Activated T-cell treated with anti-CD3 and anti-CD28 coated beads, Interleukin-2, amount 50 U/mL, for 48 hours (primary cell): Measurements from ENCODE around the gene TRAF1.
A peak's percentile ranks its signal among the peaks of the same experiment; 100 is the strongest.

ENCODE experiments used
- DNase-seq, 2 experiments: peaks; one replicate each; pipeline ENCODE4 v3.0.0-alpha.2; 2020

The TRAF1 gene

GRCh38 chr9:120904061-120904977, 22.3 kb downstream of the TRAF1 start:
- DNase-seq: peak in 1 of 2 experiments; percentile 41

- no peak for DNase-seq
These were observed 23.7 kb downstream of the TRAF1 start for GRCh38 chr9:120902569-120903535.

DNA sequence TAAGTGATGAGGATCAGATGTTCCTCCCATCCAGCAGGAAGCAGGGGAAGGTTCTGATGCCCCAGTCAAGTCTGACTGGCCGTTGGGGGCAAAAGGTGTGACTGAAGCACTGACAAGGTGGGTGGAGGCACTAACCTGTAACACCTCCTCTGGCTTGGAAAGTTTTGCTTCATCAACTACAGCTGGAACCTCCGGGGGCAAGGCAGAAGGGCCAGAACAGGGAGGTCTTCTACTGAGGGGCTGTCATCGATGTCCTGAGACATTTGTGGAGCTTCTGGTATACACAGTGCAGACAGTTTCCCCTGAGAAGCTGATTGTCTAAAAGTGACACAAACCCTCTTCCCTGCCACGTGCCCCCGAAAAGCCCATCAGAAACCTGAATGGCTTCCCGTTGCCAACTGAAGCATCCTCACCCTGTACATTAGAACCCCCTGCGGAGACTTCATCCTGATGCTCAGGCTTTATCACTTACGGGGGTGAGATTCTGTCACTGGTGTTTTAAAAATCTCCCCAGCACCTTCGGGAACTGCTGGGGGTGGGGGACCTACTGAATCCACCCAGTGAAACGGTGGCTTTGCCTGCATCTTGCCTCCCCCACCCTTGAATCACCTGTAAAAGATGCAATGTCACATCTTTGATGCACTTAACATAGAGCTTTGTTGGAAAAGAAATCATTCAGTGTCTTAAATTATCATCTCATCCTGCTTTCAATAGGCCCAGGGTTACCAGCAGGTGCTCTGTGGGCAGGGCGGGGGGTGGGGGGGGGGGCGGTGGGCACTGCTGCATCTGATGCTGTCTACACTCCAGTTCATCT, 24.6 kb downstream of the TRAF1 start:
- DNase-seq: peak in 1 of 2 experiments; percentile 42

DNA sequence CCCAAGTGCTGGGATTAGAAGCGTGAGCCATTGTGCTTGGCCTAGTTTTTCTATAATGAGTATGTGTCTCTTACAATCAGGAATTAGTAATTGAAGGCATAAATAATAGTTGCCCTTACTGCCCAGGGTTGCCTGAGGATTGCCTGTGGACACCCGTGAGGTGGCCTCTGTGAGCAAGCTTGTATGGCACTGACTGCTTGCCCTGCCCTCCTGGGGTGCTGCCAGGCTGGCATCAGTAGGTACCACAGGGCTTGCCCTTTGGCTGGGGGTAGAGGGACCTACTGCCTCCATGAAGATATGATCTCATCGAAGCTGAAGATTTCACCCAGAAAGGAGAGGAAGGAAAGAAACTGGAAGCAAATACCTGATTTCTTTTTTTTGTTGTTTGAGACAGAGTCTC, 25.8 kb downstream of the TRAF1 start:
- DNase-seq: no peak

DNA sequence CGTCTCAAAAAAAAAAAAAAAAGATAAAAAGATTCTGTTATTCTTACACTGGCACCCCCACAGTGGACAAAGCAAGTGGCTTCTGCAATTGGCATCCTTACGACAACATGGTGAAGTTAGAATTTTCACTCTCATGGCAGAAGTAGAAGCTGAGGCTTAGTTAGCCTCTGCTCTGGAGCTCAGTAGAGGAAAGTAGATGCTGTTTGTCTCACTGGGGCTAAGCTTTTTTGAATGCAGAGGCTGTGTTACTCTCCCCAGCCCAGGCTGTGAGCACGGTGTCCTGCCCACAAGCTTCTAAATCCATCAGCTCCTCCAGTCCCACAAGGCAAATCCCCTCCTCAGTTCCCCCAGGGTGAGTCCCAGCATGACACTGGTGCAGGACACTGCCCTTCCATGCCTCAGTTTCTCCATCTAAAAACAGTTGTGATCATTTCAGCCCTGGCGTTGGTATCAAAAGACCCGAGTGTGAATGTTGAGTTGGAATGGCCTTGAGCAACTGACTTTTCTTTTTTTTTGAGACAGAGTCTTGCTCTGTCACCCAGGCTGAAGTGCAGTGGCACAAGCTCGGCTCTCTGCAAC, 27.0 kb downstream of the TRAF1 start:
- DNase-seq: peak; percentile 34 to 38

- no peak for DNase-seq
These were observed 28.2 kb downstream of the TRAF1 start for GRCh38 chr9:120898396-120898795.

DNA sequence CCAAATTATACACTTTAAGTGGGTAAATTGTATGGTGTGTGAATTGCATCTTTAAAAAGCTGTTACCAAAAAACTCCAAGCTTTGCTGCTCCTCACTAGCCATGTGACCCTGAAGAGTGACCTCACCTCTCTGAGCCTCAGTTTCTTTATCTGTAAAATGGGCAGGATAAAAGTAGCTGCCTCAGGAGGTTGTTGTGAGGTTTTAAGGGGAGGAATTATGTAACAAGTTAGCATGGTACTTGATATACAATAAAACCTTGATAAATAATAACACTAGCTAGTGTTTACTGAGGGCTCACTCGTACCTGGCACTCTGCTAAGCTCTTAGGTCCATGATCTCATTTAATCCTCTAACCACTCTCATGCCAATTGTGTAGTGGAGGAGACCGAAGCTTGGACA, 30.6 kb downstream of the TRAF1 start:
- no peak for DNase-seq

- peak in 1 of 2 experiments; percentile 40 for DNase-seq
These were observed 32.1 kb downstream of the TRAF1 start for GRCh38 chr9:120894321-120895148.

DNA sequence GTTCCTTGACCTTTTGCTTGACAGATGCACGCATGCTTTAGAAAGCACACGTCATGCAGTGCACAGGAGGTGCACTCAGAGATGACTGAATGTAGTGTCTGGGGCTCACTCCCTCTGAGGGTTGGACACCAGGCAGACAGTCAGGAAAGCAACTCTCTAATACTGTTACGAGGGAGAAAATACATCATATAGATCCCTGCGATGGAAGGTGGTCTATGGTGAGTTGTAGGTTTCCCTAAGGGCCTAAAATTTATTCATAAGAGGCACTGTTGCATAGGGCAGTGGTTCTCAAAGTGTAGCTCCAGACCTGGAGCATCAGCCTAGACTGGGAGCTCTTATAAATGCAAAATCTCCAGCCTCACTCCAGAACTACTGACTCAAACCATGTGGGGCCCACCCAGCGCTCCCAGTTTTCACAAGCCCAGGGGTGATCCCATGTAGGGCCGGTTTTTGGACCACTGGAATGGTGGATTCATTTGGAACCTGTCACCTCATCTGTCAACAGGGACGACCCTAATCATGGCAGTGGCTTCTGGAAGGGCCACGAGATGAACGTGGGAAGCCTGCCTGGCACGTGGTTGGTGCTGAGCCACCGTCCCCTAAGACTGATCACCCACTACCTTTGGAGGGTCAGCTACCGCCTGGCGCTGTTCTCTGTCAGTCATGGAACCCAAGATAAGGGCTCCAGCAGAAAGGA, 32.8 kb downstream of the TRAF1 start:
- DNase-seq: peak; percentile 35 to 44

DNA sequence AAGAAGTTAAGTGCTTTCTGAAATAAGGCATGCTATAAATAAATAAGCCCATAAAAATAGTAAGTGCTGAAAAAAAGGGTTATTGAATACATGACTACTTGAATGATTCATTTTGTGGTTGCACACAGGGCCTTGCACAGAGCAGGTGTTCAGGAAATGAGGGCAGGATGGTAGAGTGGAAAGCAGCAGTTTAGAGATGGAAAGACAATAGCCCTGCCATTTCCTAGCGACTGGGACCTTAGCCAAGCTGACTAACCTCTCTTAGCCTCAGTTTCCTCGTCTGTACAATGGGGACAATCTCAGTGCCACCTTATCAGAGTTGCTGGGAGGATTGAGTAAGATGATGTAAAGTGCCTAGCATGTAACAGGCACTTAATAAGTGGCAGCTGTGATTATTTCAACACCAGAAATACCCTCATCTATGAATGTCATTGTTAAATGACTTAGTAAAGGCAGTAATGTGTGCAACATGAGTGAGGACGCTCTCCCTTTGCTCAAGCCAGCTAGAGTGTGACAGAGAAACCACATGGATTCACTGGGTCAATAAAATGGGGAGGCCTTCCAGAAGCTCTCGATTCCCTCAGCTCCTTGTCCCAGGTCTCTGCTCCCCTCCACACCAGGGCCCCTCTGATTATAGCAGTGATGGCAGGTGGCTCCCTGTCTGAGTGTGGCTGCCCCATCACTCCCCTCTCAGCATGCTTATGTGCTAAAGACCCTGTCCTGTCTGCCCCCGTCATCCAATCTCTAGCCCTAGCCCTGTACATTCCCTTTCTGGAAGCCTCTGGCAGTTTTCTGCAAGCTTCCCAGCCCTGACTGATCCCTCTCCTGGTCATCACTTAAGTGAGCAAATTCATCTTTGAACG, 33.6 kb downstream of the TRAF1 start:
- peak; percentile 69 to 76 for DNase-seq

- DNase-seq: peak in 1 of 2 experiments; percentile 64
These were observed 34.5 kb downstream of the TRAF1 start for GRCh38 chr9:120891884-120892747.

GRCh38 chr9:120891245-120891883, 35.2 kb downstream of the TRAF1 start:
- DNase-seq: peak; percentile 77 to 78

GRCh38 chr9:120890320-120891244, 36.0 kb downstream of the TRAF1 start:
- DNase-seq: peak in 1 of 2 experiments; percentile 65

DNA sequence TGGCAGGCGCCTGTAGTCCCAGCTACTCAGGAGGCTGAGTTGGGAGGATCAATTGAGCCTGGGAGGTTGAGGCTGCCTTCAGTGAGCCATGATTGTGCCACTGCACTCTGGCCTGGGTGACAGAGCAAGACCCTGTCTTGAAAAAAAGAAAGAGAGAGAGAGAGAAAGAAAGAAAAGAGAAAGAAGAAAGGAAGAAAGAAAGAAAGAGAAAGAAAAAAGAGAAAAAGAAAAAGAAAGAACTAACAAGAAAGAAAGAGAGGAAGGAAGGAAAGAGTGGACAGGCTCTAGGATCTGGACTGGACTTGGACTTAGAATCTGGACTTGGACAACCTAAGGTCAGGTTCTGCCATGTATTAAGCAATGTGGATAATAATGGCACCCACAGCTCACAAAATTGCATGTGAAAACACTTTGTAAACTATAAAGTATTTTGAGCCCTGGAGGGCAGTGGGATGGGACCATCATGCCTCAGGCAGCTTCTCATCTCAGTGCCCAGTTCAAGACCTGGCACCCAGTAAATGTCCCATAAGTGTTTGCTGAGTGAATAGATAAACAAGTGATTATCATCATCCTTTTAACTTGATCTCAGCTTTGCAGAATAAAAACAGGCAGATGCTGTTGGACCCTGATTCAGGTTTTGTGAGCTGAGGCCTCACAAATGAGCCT, 36.9 kb downstream of the TRAF1 start:
- no peak for DNase-seq

DNA sequence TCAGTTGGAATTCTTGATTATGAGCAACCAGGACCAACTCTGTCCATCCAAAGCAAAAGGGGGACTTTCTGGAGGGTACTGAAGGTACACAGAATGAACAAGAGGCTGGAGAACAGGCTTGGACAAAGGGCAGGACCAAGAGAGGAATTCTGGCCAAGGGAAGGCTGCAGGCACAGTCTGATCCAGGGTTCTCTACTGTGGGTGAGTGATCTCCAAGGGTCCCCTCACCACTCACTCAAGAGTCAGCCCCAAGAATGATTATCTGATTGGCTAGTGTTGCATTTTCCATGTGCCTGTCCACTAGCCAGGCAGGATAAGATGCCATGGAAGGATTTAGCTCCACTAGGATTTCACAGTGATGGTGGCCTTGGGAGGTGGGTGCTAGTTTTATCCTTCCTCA, 38.0 kb downstream of the TRAF1 start:
- no peak for DNase-seq

DNA sequence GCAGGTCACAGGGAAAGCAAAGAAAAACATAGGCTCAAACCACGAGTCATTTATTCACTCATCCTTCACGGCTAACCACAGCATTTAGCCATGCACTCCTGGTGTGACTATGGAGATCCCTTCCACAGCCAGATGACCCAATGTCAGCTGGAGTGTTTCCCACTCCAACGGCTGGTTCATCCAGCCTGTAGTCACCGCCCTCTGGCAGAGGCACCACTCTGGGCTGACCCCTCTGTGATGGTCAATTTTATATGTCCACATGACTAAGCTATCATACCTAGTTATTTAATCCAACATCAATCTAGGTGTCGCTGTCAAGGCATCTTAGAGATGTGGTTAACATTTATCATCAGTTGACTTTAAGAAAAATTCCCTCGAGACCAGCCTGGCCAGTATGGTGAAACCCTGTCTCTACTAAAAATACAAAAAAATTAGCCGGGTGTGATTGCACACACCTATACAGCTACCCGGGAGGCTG, 40.1 kb downstream of the TRAF1 start:
- DNase-seq: no peak
